MM.1S (cell line): Measurements from ENCODE around the gene VAMP2.
"Not testable (repeated sequence)": the region's sequence is repeated elsewhere in the genome, so short reads cannot be mapped to it uniquely, and the experiment has no call there.

ENCODE experiments used
- DNase-seq: peaks from one replicate; pipeline ENCODE4 v3.0.0-alpha.2; 2015
- H2AFZ ChIP-seq: fragments of 300-600 bp; sonication (generic); 2 replicates; pipeline ENCODE4 v1.6.0; 2016; ENCODE audit warnings: antibody characterized with exemption, low read length
- H3F3A ChIP-seq: fragments of 300-600 bp; sonication (generic); 2 replicates; pipeline ENCODE4 v1.6.1; 2016; ENCODE audit warnings: mild to moderate bottlenecking, antibody characterized with exemption, low read length, moderate library complexity, mixed read lengths; ENCODE audit not compliant: insufficient read depth
- H3K27ac ChIP-seq: fragments of 300-600 bp; sonication (generic); 2 replicates; pipeline ENCODE4 v1.5.1; 2016; ENCODE audit warnings: mild to moderate bottlenecking, low read length
- H3K27me3 ChIP-seq: fragments of 300-600 bp; sonication (generic); replicated peaks from 2 replicates; pipeline ENCODE4 v1.6.0; 2016; ENCODE audit warnings: low read length; ENCODE audit not compliant: insufficient read depth
- H3K36me3 ChIP-seq: fragments of 300-600 bp; sonication (generic); replicated peaks from 2 replicates; pipeline ENCODE4 v1.6.1; 2016; ENCODE audit warnings: mild to moderate bottlenecking, low read length, mixed read lengths; ENCODE audit not compliant: insufficient read depth
- H3K4me1 ChIP-seq: fragments of 300-600 bp; sonication (generic); 2 replicates; pipeline ENCODE4 v1.6.1; 2016; ENCODE audit warnings: low read length, mixed read lengths
- H3K4me2 ChIP-seq: fragments of 300-600 bp; sonication (generic); 2 replicates; pipeline ENCODE4 v1.6.0; 2016; ENCODE audit warnings: low read depth, low read length
- H3K4me3 ChIP-seq: fragments of 300-600 bp; sonication (generic); 2 replicates; pipeline ENCODE4 v1.5.1; 2016; ENCODE audit warnings: low read length, mixed read lengths
- H3K79me2 ChIP-seq: fragments of 300-600 bp; sonication (generic); 2 replicates; pipeline ENCODE4 v1.6.1; 2016; ENCODE audit warnings: mixed run types, low read length, mixed read lengths
- H3K9ac ChIP-seq: fragments of 300-600 bp; sonication (generic); 2 replicates; pipeline ENCODE4 v1.6.1; 2016; ENCODE audit warnings: low read length, mixed read lengths
- H3K9me2 ChIP-seq: fragments of 300-600 bp; sonication (generic); replicated peaks from 2 replicates; pipeline ENCODE4 v1.6.1; 2016; ENCODE audit warnings: mild to moderate bottlenecking, low read length, mixed read lengths; ENCODE audit not compliant: insufficient read depth
- H3K9me3 ChIP-seq: fragments of 300-600 bp; sonication (generic); replicated peaks from 2 replicates; pipeline ENCODE4 v1.6.1; 2016; ENCODE audit warnings: mild to moderate bottlenecking, low read length, mixed read lengths; ENCODE audit not compliant: insufficient read depth
- H4K20me1 ChIP-seq: fragments of 300-600 bp; sonication (generic); 2 replicates; pipeline ENCODE4 v1.6.1; 2016; ENCODE audit warnings: mild to moderate bottlenecking, low read length, moderate library complexity, mixed read lengths; ENCODE audit not compliant: insufficient read depth
- CTCF ChIP-seq: fragments of 300-600 bp; sonication (generic); IDR thresholded peaks from 2 replicates; pipeline ENCODE4 v1.5.1; 2016; ENCODE audit warnings: antibody characterized with exemption, low read length, mixed read lengths
- EZH2 ChIP-seq: fragments of 300-600 bp; sonication (generic); optimal IDR thresholded peaks from 2 replicates; pipeline ENCODE3; 2017; ENCODE audit warnings: low read depth, mild to moderate bottlenecking, antibody characterized with exemption, low read length, mixed read lengths
- EZH2phosphoT487 ChIP-seq: fragments of 300-600 bp; sonication (generic); IDR thresholded peaks from 2 replicates; pipeline ENCODE4 v1.6.1; 2018; ENCODE audit warnings: antibody characterized with exemption, low read length

Gene VAMP2

DNA sequence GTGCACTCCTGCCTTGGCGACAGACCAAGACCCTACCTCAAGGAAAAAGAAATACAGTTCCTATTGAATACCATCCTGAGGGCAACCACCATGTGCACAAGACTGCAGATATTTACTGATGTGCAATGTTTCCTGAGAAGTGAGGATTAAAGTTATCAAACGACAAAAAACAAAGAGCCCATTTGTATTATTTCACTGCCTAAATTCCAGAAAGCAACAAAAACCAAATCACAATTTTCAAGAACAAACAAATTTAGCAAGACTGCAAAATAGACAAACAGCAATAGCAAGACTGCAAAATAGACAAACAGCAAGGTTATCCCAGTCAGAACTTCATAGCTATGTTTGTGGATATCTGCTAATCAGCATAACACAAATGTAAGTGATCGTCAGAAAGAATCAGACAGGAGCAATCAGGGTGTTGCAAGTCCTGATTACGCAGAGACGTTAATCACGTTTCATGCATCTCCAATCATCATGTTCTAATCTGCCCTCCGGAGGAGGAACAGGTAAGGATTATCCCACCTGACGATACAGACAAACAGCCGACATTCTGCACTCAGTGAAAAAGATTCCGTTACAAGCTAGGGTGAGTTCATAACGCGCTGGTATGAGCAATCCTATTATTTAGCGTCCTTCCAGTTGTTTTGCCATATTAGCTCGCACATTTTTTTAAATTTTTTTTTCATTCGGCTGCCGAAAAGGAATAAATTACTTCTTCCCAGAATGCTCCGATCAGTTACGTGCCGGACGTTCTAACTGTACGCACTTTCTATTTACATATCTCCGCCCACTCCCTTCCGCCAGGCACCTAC lies 10.5 kb upstream of the VAMP2 start:
- no peaks in the 10 kb centered on the region for H3K9me3 ChIP-seq
- peak overlapping the region; percentile 82; the same call in 1 of the 2 replicates for H3K4me2 ChIP-seq
- peak overlapping the region; percentile 90 for H3K27ac ChIP-seq
- H3K4me1 ChIP-seq: peaks cover 17% of the 10 kb centered on the region; the same call in 1 of the 2 replicates
- H3K4me3 ChIP-seq: peak overlapping the region; percentile 54
- no peaks in the 10 kb centered on the region for H4K20me1 ChIP-seq
- no peaks in the 10 kb centered on the region for H3K36me3 ChIP-seq
- H3K79me2 ChIP-seq: no peaks in the 10 kb centered on the region; the same call in 1 of the 2 replicates
- DNase-seq: peak; percentile 97
- TF ChIP-seq CTCF (no peak), EZH2 (no peak), EZH2phosphoT487 (no peak)
- peak overlapping the region; percentile 84 for H3K9ac ChIP-seq
- no peaks in the 10 kb centered on the region for H3K27me3 ChIP-seq
- no peaks in the 10 kb centered on the region for H3K9me2 ChIP-seq
- peaks cover 23% of the 10 kb centered on the region for H3F3A ChIP-seq
- peak overlapping the region; percentile 68 for H2AFZ ChIP-seq

DNA sequence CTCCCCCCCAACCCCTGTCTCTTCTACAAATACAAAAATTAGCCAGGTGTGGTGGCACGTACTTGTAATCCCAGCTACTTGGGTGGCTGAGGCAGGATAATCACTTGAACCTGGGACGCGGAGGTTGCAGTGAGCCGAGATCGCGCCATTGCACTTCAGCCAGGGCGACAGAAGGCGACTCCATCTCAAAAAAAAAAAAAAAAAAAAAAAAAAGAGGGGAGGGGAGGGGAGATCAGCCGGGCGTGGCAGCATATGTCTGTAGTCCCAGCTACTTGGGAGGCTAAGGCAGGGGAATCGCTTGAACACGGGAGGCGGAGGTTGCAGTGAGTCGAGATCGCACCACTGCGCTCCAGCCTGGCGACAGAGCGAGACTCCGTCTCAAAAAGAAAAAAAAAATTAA lies 7.4 kb upstream of the VAMP2 start:
- not testable (repeated sequence) for H3K9me3 ChIP-seq, H3K9me2 ChIP-seq, H3K27me3 ChIP-seq, H3K27ac ChIP-seq, H3K79me2 ChIP-seq, H3K36me3 ChIP-seq, H4K20me1 ChIP-seq, H2AFZ ChIP-seq, H3K4me3 ChIP-seq, DNase-seq, H3K4me2 ChIP-seq, H3K9ac ChIP-seq
- H3K4me1 ChIP-seq: peaks cover 13% of the 10 kb centered on the region; the same call in 1 of the 2 replicates
- peaks cover 20% of the 10 kb centered on the region for H3F3A ChIP-seq

GRCh38 chr17:8167526-8167925 lies 4.8 kb upstream of the VAMP2 start:
- H4K20me1 ChIP-seq: no peaks in the 10 kb centered on the region
- H3K79me2 ChIP-seq: peaks cover 7% of the 10 kb centered on the region
- no peak for DNase-seq
- no peak overlapping the region for H2AFZ ChIP-seq
- H3K9me2 ChIP-seq: no peaks in the 10 kb centered on the region
- no peaks in the 10 kb centered on the region for H3K27me3 ChIP-seq
- peaks cover 13% of the 10 kb centered on the region for H3K4me1 ChIP-seq
- no peaks in the 10 kb centered on the region for H3K36me3 ChIP-seq
- no peaks in the 10 kb centered on the region for H3K9me3 ChIP-seq
- H3K9ac ChIP-seq: no peak overlapping the region
- TF ChIP-seq CTCF (no peak), EZH2 (no peak), EZH2phosphoT487 (no peak)
- no peak overlapping the region for H3K4me2 ChIP-seq
- no peak overlapping the region for H3K4me3 ChIP-seq
- no peak overlapping the region for H3K27ac ChIP-seq
- peaks cover 7% of the 10 kb centered on the region for H3F3A ChIP-seq

DNA sequence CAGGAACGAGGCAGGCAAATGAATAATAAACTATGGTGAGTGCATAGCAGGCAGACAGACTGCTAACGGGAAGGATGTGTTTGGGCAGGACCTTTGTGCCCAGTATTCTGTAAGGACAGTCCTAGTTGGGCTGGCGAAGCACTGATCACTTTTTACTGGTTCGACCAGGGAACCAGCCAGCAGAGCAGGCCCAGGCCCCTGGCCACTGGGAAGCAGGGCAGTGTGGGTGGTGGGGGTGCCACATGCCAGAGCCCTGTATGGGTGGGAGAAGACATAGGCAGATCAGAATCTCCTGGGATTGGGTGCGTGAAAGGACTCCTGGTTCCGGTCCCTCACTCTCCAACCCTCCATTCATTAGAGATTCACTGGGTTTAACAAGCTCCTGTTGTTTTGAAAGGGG lies 4.0 kb upstream of the VAMP2 start:
- H3K9me2 ChIP-seq: no peaks in the 10 kb centered on the region
- H3K9me3 ChIP-seq: no peaks in the 10 kb centered on the region
- DNase-seq: no peak
- peaks cover 11% of the 10 kb centered on the region for H3K4me1 ChIP-seq
- no peaks in the 10 kb centered on the region for H3K36me3 ChIP-seq
- no peaks in the 10 kb centered on the region for H4K20me1 ChIP-seq
- peaks cover 15% of the 10 kb centered on the region for H3K79me2 ChIP-seq
- H3K27me3 ChIP-seq: no peaks in the 10 kb centered on the region
- TF ChIP-seq EZH2: no peak
- no peak for TF ChIP-seq EZH2phosphoT487
- TF ChIP-seq CTCF: no peak
- H2AFZ ChIP-seq: no peak overlapping the region
- no peak overlapping the region for H3K4me3 ChIP-seq
- no peak overlapping the region for H3K27ac ChIP-seq
- no peak overlapping the region for H3K9ac ChIP-seq
- H3F3A ChIP-seq: peaks cover 8% of the 10 kb centered on the region; the same call in 1 of the 2 replicates
- H3K4me2 ChIP-seq: no peak overlapping the region
